A673 (cell line): ENCODE measurements around the gene ZKSCAN7. TPM values are rescaled to one million over a fixed set of nuclear protein-coding genes. Genes with fewer than 3 reads are reported as not detected.

ENCODE experiments used
- BruUV-seq: library from RNA; stranded (reverse); fragments of 400-500 nt; replicated peaks from 2 replicates; lab custom pipeline; 2021; lab: Mats Ljungman, UMichigan
- CTCF ChIA-PET: fragments of 300-600 bp; sonication (Branson Sonifier 250); formaldehyde crosslinking; loops from one replicate; lab custom pipeline; 2022; ENCODE audit warnings: antibody characterized with exemption; lab: Charles Lee
- POLR2A ChIA-PET: fragments of 300-600 bp; sonication (Branson Sonifier 250); formaldehyde crosslinking; loops from one replicate; lab custom pipeline; 2022; ENCODE audit warnings: antibody characterized with exemption; ENCODE audit not compliant: low non-redundant PET; lab: Charles Lee
- DNase-seq: peaks from one replicate; pipeline ENCODE4 v3.0.0-alpha.2; 2015; ENCODE audit warnings: low spot score
- H3K27ac ChIP-seq: fragments of 200-600 bp; sonication (generic); 2 replicates; pipeline ENCODE4 v1.5.1; 2016; ENCODE audit warnings: mixed run types, low read depth, mild to moderate bottlenecking, mixed read lengths, antibody characterized with exemption, low read length; ENCODE audit not compliant: poor library complexity, severe bottlenecking
- H3K27me3 ChIP-seq: fragments of 200-600 bp; sonication (generic); replicated peaks from 2 replicates; pipeline ENCODE4 v1.6.1; 2017; ENCODE audit warnings: mixed run types, low read depth, mild to moderate bottlenecking, mixed read lengths, antibody characterized with exemption, low read length; ENCODE audit not compliant: insufficient read depth, poor library complexity
- H3K36me3 ChIP-seq: fragments of 200-600 bp; sonication (generic); 2 replicates; pipeline ENCODE4 v1.6.1; 2016; ENCODE audit warnings: mixed run types, mild to moderate bottlenecking, mixed read lengths, antibody characterized with exemption, low read length; ENCODE audit not compliant: insufficient read depth, poor library complexity, severe bottlenecking
- H3K4me1 ChIP-seq: fragments of 200-600 bp; sonication (generic); 2 replicates; pipeline ENCODE4 v1.6.1; 2017; ENCODE audit warnings: mixed run types, mild to moderate bottlenecking, mixed read lengths, antibody characterized with exemption, low read length; ENCODE audit not compliant: insufficient read depth, poor library complexity, severe bottlenecking
- H3K4me3 ChIP-seq: fragments of 200-600 bp; sonication (generic); 2 replicates; pipeline ENCODE4 v1.5.1; 2016; ENCODE audit warnings: low read depth, mixed run types, mild to moderate bottlenecking, mixed read lengths, low read length; ENCODE audit not compliant: poor library complexity, severe bottlenecking
- H3K9me3 ChIP-seq: fragments of 200-600 bp; sonication (generic); 2 replicates; pipeline ENCODE4 v1.6.1; 2016; ENCODE audit warnings: mixed run types, low read depth, mild to moderate bottlenecking, mixed read lengths, antibody characterized with exemption, low read length; ENCODE audit not compliant: poor library complexity, severe bottlenecking
- EZH2 ChIP-seq: fragments of 200-600 bp; sonication (generic); IDR thresholded peaks from 2 replicates; pipeline ENCODE4 v1.6.1; 2017; ENCODE audit warnings: borderline replicate concordance, low read depth, mild to moderate bottlenecking, mixed read lengths, antibody characterized with exemption, low read length; ENCODE audit not compliant: poor library complexity, severe bottlenecking
- intact Hi-C: fragments of 100-400 bp; cut with micrococcal nuclease; formaldehyde crosslinking; loops from one replicate; pipeline ENCODE4 v1.10.0; 2022; ENCODE audit not compliant: unreplicated experiment
- total RNA-seq: library from RNA; stranded (reverse); gene quantifications from 2 replicates; pipeline ENCODE4 v1.2.3, GENCODE V29; 2021
- TF ChIP-seq, protein P1 (sequence below): fragments of 300-800, 200-600 bp; sonication (generic); conservative IDR thresholded peaks from 2 replicates; pipeline ENCODE4 v1.5.1; 2017; ENCODE audit warnings: low read depth, mild to moderate bottlenecking, antibody characterized with exemption, low read length, moderate library complexity, mixed read lengths

Gene ZKSCAN7
- total RNA-seq, 1 experiment from 2014 or later: 3.0 TPM

DNA sequence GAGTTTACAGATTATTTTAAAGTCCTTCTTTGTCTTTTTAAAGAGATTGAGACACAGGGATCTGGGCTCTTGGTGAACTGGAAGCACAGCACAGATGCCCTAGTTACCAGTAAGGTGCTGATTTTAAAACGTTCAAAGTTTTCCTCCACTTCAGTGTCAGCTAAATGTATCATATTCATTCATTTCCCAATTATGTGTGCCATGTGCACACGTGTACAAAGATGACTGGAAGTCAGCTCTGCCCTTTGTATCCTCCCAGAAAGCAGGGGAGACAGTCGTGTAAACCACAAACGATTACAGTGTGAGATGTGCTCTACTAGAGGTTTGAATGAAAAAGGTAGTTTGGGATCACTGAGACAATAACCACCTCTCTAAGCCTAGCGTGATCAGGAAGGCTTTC, 730 bp downstream of the ZKSCAN7 start:
- ChIA-PET CTCF (no interaction called here), POLR2A (no interaction called here)
- Histone ChIP-seq H3K36me3 (no peaks in the 10 kb centered on the region), H3K27me3 (no peaks in the 10 kb centered on the region), H3K4me3 (peak overlapping the region; percentile 61), H3K4me1 (no peaks in the 10 kb centered on the region), H3K27ac (peak overlapping the region; percentile 70), H3K9me3 (no peaks in the 10 kb centered on the region)
- DNase-seq: no peak
- no TSS peak for BruUV-seq
- TF ChIP-seq, protein P1, sequence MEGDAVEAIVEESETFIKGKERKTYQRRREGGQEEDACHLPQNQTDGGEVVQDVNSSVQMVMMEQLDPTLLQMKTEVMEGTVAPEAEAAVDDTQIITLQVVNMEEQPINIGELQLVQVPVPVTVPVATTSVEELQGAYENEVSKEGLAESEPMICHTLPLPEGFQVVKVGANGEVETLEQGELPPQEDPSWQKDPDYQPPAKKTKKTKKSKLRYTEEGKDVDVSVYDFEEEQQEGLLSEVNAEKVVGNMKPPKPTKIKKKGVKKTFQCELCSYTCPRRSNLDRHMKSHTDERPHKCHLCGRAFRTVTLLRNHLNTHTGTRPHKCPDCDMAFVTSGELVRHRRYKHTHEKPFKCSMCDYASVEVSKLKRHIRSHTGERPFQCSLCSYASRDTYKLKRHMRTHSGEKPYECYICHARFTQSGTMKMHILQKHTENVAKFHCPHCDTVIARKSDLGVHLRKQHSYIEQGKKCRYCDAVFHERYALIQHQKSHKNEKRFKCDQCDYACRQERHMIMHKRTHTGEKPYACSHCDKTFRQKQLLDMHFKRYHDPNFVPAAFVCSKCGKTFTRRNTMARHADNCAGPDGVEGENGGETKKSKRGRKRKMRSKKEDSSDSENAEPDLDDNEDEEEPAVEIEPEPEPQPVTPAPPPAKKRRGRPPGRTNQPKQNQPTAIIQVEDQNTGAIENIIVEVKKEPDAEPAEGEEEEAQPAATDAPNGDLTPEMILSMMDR: no peak
- TF ChIP-seq EZH2: no peak
- intact Hi-C loops: no loop called here

DNA sequence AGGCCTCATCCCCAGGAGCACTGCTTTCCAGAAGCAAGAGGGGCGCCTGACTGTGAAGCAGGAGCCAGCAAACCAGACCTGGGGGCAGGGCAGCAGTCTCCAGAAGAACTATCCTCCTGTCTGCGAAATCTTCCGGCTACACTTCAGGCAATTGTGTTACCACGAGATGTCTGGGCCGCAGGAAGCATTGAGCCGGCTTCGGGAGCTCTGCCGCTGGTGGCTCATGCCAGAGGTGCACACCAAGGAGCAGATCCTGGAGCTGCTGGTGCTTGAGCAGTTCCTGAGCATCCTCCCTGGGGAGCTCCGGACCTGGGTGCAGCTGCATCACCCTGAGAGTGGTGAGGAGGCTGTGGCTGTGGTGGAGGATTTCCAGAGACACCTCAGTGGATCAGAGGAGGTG, 2.1 kb downstream of the ZKSCAN7 start:
- intact Hi-C loops: no loop called here
- Histone ChIP-seq H3K4me1 (no peaks in the 10 kb centered on the region), H3K27me3 (no peaks in the 10 kb centered on the region), H3K27ac (no peak overlapping the region), H3K36me3 (no peaks in the 10 kb centered on the region), H3K4me3 (no peak overlapping the region), H3K9me3 (no peaks in the 10 kb centered on the region)
- no peak for DNase-seq
- POLR2A ChIA-PET: no interaction called here
- CTCF ChIA-PET: no interaction called here
- BruUV-seq: no TSS peak
- TF ChIP-seq, protein P1: no peak
- TF ChIP-seq EZH2: no peak

DNA sequence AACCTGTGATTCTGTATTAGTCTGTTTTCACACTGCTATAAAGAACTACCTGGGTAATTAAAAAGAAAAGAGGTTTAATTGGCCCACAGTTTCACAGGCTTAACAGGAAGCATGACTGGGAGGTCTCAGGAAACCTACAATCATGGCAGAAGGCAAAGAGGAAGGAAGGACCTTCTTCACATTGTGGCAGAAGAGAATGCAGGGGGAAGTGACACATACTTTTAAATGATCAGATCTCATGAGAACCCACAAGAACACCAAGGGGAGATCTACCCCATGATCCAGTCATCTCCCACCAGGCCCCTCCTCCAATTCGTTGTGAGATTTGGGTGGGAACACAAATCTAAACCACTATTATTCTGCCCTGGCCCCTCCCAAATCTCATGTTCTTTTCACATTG, 6.1 kb downstream of the ZKSCAN7 start:
- Histone ChIP-seq H3K27ac (no peak overlapping the region), H3K4me3 (no peak overlapping the region), H3K27me3 (no peaks in the 10 kb centered on the region), H3K4me1 (no peaks in the 10 kb centered on the region), H3K9me3 (no peaks in the 10 kb centered on the region), H3K36me3 (no peaks in the 10 kb centered on the region)
- ChIA-PET CTCF (no interaction called here), POLR2A (no interaction called here)
- no peak for DNase-seq
- no TSS peak for BruUV-seq
- intact Hi-C loops: no loop called here
- TF ChIP-seq EZH2: no peak
- TF ChIP-seq, protein P1: no peak
